Left colon (tissue), 2 donors: ENCODE results near the gene TCF4. TPM values are rescaled to one million over a fixed set of nuclear protein-coding genes. Genes with fewer than 3 reads are reported as not detected.

Experiments
- ATAC-seq: fragments of 200-7000 bp; cut with Tn5 transposase; one replicate; pipeline ENCODE4 v1.9.1; 2020; ENCODE audit warnings: mild to moderate bottlenecking, moderate library complexity
- DNase-seq, 2 donors: peaks; one replicate each; pipeline ENCODE4 v3.0.0-alpha.2; 2020
- intact Hi-C, 2 donors: fragments of 100-400 bp; cut with DNase I in 1 of 2; cut with micrococcal nuclease in 1 of 2; formaldehyde crosslinking; loops; one replicate each; pipeline versions ENCODE4 v1.11.2 to v1.14.0; 2022; cut with DNase I, micrococcal nuclease
- total RNA-seq, 2 donors: library from RNA; stranded (reverse); fragmentation: NEBNext Ultra II Directional; extraction: Animal tissue kit (Norgen Biotek cat#: 25700); gene quantifications; one replicate each; pipeline ENCODE4 v1.2.1, GENCODE V29; 2021
- donor health status: DM: no; HTN: no; CAD: no.
- donor health status: DM: yes; HTN: yes; CAD: no.

Gene TCF4
- total RNA-seq, 2 donors from 2014 or later, result 12.3 to 30.4 TPM

DNA sequence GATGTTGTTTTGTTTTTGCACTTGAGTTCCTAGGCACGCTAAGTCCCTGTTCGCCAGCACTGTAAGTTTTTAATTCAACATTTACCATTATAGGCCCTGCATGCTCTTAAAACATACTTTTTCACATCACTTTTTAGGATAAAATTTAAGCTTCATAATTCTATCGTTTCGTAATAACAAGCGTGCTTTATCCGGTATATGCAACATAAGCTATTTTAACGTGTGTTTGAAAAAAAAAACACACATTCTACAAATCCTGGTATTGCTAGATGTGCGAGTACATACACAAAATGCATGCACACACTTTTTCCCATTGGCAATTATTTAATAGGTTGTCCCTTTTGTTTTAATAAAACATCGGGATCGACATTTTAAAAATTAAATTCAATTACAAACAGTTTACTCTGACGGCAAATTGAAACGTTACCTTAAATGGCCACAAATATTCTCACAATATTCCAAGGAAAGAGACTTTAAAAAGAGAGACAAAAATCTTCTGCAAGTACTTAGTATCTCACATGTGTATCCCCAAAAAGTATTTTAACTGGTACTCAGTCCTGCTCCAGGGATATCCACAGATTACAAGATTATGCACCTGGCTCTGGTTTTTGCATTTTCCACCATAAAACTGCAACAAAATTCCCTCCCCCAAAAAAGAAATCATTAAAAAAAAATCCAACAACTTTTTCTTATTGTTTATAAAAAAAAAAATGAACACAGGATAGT lies 1.0 kb upstream of the TCF4 start:
- intact Hi-C loops, result loop anchor here in 1 of 2 donors (10.0 kb wide), 2 partner anchors 264 to 344 kb away; no protein-coding TSS in a partner anchor
- ATAC-seq, result no peak
- DNase-seq, result no peak

DNA sequence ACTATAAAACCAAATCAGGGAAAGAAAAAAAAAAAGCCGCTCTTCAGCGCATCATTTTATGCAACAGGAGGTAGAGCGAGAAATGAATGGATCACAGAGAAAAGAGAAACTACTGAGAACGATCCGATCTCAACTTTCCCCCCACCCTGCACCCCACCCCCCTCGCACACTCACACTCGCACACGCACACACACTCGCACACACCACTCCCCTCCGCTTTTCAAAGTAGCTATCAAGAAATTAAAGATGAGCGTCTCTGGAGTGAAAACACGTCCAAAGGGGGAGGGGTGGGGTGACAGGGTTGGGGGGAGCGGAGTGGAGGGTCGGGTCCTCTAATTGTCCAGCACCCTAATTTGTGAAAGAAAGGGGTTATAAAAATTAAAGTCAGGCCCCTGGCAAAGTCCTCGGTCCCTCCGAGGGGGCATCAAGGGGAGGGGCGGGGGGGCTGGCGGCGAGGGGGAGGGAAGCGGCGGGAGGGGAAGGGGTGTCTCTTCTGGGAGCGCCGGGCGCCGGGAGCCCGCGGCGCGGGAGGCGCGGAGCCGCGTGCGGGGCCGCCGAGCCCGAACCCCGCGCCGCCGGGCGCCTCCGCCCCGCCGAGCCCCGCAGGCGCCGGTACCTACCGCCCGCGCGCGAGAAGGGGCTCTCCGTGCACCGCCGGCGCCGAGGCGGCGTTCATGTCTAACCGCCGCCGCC lies 428 bp downstream of the TCF4 start:
- intact Hi-C loops, result loop anchor here in 1 of 2 donors (10.0 kb wide), 2 partner anchors 263 to 343 kb away; no protein-coding TSS in a partner anchor
- ATAC-seq, result no peak
- peak in 1 of 2 donors; percentile 11 for DNase-seq

DNA sequence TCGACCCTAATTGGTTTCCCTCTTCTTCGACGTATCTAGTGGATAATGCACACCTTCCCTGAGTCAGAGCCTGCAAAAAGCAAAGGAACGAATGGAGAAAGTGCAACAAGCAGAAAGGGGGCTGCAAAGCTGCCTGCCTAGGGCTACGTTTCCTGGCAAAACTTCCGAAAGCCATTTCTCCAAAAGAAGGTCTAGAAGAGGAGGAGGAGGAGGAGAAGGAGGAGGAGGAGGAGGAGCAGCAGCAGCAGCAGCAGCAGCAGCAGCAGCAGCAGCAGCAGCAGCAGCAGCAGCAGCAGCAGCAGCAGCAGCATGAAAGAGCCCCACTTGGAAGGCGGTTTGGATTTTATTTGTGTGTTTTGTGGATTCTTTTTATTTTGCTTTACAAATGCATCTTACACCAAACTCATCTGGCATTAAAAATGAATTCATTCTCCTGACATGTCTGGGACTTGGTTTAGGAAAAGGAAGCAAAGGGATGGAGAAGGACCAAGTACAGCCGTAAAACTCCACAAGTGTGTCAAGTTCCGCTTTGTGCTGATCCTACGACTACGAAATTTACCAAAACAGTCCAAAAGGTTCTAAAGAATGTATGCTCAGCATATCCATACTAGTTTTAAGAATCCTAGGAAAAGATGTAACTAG lies 2.0 kb downstream of the TCF4 start:
- ATAC-seq (no peak), DNase-seq (no peak)
- intact Hi-C loops, result loop anchor here in 1 of 2 donors (10.0 kb wide), 2 partner anchors 261 to 341 kb away; no protein-coding TSS in a partner anchor

DNA sequence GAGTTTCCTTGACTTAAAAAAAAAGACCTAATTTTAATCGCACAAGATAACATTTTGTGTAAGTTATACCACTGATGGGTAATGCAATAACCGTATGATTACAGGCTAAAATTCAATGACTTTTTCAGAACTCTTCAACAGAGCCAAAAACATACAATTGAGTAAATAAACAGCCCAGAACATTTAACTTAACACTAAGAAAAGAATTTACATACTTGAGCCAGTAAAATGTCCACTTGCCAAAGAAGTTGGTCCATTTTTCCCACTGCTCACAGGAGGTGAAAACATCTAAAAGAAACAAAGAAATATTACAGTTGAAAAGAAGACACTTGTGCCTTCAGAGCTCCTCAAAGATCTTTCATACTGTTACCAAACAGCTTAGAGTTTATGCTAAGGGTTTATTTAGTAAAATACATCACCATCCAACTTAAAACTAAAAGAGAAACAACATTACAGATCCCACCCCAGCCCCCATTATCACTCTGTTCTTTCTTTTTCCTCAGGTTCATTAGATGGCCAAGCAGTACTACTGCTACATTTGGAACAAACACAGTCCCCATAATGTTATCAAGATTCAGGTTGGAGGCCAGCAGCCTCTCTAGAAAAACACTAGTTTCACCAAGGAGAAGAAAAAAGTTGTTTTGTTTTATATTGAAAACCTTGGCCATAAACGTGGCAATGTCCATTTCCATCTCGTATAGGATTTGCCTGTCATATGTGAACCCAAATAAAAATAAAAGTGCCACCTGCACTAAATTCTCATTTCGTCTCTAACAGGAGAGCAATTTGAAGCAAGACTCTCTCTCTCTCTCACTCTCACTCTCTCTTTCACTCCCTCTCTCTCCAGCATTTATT lies 2.7 kb downstream of the TCF4 start:
- DNase-seq (no peak), ATAC-seq (no peak)
- intact Hi-C loops, result loop anchor here in 1 of 2 donors (10.0 kb wide), 2 partner anchors 260 to 340 kb away; no protein-coding TSS in a partner anchor

DNA sequence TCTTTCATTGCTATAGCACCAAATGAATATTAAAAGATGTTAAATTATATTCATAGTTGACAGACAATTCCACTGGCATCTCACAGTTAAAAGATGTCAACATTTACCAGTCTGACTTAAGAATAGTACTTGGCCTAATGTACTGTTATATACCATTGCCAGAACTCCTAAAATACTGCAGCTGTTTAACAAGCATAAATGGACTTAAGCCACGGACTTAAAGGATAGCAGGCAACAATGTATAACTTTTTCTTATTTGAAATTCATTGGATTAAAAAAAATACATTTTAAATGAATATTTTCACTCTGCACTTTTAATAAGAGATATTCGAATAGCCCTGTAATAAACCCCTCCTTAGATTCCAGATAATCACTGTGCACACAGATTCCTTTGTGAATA lies 3.8 kb downstream of the TCF4 start:
- no peak for DNase-seq
- no peak for ATAC-seq
- intact Hi-C loops, result loop anchor here in 1 of 2 donors (5.0 to 10.0 kb wide), 3 partner anchors 167 to 339 kb away; no protein-coding TSS in a partner anchor

DNA sequence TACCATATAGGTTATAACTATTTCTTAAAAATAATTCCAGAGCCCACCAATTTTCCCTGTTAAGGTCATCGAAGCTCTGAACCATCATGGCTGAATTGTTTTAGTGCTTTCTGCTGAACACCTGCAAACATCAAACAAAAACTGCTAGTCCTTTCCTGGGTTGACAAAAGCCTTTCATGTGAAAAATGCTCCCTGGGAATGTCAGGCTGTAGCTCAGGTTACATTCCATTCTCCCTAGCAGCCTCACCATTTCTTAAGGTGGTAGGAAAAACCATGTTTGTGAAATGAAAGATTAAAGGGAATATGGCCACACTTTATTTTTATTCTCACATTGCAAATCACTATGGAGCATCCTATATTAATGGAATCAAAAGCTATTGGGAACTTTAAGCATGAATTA lies 5.7 kb downstream of the TCF4 start:
- ATAC-seq, result no peak
- intact Hi-C loops, result loop anchor here in 1 of 2 donors (5.0 to 10.0 kb wide), 3 partner anchors 165 to 338 kb away; no protein-coding TSS in a partner anchor
- no peak for DNase-seq

DNA sequence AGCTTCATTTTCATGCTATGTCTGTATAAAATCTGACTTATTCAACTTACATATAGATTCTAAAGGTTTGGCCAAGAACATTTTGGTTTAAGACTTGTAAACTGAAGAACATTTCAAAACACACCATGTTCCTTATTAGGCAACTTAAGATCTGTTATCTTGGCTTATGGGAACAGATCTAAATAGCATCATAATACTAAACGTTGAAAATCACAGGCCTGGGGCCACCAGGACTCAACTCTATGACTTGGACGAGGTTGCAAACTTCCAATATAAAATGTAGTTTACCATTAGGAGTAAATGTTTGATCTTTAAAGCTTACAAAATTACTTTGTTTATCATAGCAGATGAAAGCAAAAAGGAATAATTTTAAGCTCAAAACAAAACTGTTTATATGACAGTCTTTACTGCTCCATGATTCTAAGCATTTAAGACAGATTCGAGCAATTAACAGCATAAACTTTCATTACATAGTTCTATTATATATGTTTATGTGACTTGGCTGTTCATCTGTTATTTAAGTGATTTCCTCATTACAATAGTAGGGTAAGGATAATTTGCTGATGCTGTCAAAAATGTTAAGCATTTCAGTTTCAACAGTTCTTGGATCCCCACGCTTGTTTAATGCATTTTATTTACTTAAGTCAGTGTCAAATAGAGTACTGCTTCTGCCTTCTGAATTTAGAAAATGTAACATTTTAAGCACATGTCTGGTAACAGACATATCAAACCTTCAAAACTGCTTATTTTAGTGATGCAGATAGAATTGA lies 8.3 kb downstream of the TCF4 start:
- ATAC-seq (no peak), DNase-seq (no peak)
- intact Hi-C loops, result loop anchor here in 1 of 2 donors (5.0 to 10.0 kb wide), 3 partner anchors 162 to 335 kb away; no protein-coding TSS in a partner anchor

DNA sequence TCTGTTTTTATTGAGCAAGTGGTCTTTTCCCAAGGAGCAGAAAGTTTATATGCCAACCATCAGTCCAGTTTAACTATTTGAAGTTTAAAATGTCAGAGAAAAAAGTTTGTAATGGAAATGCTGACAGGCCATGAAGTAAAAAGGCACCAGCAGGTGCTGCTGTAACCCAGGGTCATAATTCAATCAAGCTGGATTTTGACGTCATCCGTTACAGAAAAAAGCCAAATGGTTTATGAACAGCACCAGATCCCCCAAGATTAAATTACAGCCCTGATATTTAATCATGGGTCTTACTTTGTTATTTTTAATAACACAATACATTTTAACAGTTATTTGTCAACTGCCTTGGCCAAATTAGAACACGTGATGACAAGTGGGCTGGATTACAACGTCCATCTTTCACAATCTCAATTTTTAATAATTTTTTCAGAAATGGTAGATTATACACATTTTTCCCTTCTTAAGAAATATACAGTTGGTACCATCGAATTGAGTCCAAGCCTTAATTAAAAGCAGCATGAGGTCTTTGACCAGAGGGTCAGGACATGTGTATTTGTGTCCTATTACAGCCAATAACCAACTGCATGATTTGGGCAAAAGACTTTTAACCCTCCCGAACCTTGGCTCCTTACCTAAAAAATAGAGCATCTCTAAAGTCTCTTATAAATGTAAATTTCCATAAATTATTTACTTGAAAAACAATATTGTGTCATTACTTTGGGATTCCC lies 10.0 kb downstream of the TCF4 start:
- ATAC-seq (no peak), DNase-seq (no peak)
- intact Hi-C loops, result no loop called here

DNA sequence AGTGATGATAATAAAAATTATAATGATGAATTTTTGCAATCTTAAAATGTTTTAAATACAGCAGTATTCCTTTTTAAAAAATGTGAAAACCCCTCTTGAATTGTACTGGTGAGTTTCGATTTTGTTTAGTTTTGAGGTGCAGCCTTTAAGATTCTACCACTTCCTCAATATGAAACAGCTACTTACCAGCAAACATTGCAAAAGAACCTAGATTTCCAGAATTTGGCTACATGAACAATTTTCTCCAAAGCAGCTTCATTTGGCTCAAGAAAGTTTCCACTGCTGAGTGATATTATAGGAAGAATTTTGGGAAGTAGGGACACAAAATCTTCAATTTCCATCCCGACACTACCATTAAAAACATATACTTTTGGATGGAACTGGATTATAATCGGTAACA lies 12.0 kb downstream of the TCF4 start:
- DNase-seq (no peak), ATAC-seq (no peak)
- intact Hi-C loops, result no loop called here

DNA sequence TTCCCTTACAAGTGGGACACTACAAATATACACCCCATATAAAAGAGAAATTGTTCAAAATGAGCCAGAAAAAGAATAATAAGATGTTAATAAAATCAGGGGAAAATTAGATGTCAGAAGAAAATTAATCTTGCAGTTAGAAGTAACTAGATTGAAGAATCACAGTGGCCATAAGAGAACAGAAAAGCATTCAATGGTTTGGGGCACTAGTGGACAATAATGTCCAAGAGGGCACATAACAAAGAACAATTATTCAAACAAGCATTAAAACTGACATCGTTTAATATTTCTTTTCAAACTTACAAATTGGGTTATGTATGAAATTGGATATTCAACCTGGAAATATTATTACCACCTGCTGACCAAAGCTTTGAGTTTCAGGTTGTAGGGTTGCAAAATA lies 12.9 kb downstream of the TCF4 start:
- DNase-seq (no peak), ATAC-seq (no peak)
- intact Hi-C loops, result no loop called here

DNA sequence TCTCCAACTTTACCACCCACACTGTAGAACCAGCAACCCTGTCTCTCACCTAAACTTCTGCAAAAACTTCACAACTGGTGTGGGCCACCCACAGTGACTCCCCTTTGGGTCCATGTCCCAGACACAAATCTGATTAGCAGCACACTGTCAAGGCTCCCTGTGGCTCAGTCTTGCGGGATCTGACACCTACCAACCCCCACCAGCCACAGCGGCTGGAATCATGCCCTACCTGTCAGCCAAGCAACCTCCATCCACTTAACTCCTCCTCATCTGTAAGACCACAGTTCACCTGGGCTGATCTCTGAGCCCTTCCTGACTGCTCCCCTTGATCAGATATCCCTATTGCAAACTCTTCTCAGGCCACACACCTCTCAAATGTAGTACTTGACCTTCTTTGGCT lies 14.6 kb downstream of the TCF4 start:
- no peak for ATAC-seq
- intact Hi-C loops, result no loop called here
- DNase-seq, result no peak

DNA sequence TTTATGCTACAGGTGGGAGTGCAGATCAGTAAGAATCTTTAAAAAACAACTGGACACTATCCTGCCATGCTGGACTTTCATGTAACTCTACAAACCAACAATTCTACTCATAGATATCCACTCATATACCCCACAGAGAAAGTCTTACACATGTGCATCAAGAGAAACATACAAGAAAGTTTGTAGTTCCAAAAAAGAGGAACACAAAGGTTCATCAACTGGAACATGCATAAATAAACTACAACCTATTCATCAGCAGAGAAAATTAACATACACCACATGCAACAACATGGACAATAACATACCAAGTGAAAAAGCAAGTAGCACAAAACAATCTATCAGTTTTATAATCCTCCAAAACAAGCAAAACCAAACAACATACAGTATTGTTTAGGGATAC lies 17.0 kb downstream of the TCF4 start:
- DNase-seq (no peak), ATAC-seq (no peak)
- intact Hi-C loops, result no loop called here

DNA sequence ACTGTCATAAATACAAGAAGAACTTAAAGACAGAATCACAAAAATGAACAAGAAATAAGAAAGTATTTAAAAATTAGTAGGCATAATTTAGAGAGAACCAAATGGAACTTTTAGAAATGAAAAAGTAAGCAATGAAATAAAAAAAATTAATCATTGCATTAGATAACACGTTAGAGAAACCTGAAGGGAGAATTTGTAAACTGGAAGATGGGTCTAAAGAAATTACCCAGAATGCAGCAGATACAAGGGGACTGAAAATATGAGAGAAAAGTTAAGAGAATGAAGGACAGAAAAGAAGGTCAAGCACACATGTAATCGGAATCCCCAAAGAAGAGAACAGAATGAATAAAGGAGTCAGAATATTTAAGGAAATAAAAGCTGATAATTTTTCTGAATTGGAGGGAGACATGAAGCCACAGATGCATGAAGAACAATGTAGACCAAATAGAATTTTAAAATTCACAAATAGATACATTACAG lies 21.5 kb downstream of the TCF4 start:
- ATAC-seq, result no peak
- intact Hi-C loops, result no loop called here
- DNase-seq, result no peak

DNA sequence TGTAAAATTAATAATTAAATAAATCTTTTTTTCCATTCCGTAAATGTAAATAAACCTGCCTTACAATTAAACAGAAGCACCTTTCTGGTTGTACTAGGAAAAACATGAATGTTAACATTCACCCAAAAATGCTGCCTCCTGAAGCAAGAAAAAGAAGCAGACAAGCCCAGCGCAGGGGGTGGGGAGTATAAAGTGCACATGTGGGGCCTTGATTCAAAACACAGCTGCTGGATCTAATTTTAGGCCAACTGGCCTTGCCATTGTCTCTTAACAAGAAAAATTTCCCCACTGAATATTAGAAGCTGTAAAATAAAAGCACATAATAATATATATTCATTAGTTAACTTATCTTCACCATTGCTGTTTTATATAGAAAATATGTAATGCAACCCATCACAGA lies 28.3 kb downstream of the TCF4 start:
- DNase-seq, result no peak
- no peak for ATAC-seq

DNA sequence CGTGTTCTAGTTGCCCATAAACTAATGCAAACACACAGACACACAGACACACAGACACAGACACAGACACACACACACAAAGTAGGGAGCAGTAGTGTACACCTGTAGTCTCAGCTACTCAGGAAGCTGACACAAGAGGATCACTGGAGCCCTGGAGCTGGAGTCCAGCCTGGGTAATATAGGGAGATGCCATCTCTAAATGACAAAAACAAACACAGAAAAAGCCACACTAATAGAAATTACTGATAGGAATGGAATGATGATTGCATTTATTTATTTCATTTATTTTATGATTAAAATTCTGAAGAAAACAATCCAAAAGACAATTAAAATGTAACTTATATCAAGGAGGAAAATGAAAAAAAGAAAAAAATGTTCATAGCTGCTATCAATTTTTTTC lies 30.8 kb downstream of the TCF4 start:
- intact Hi-C loops, result no loop called here
- DNase-seq (no peak), ATAC-seq (no peak)

More for the DNA sequence above, 28.3 kb downstream of the TCF4 start:
- intact Hi-C loops, result no loop called here

DNA sequence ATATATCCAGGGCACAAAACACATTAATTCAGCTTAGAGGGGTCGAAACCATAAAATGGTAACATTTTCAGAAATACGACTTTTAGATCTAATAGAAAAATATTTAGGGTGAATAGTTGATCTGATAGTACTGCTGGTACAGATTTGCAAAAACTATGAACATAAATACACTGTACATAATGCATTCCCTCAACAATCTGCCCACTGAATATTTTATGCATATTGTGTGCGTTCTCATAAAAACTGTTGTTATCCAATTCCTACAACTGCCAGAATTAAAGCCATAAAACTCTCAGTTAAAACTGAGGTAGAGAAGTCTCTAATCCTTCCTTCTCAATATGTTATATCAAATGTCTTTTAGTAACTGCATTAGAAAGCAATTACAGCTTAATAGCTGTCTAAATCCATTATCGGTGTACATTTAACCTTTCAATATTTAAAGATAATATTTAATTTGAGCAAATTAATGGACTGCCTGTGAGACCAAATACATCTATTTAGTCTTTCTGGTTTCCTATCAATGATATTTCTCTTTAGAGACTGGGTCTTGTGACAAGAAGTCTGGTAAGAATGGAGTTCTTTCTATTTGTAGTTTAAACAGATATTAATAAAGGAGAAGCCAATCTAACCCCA lies 32.5 kb downstream of the TCF4 start:
- ATAC-seq, result no peak
- intact Hi-C loops, result no loop called here
- DNase-seq, result no peak
